ENCODE data around the gene SYTL3.

DNA sequence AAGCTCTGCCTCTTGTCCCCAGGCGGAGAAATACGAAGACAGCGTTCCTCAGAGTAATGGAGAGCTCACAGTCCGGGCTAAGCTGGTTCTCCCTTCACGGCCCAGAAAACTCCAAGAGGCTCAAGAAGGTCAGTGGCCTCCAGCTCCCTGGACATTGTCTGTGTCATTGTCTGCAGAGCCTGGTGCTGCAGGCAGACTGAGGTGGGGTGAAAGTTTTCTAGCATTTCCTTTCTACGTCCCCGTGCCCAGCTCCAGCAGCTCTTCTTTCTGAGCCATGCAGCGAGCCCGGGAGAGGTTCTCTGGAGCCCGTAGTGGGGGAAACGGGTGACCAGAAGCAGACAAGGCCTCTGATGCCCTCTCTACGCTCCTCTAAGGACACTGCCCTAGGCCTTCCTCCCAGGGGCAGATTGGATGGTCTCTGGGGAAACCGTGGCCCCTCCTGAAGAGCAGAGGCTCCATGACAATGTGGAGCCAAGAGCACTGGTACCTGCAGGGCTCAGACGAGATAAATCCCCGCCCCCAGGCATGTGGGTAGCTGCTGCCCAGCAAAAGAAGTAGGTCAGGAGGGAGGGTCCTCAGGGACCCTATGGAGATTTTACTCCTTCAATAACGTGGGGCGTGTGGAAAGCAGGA, 110.9 kb downstream of the SYTL3 start:
- TF ChIP-seq, protein P1, sequence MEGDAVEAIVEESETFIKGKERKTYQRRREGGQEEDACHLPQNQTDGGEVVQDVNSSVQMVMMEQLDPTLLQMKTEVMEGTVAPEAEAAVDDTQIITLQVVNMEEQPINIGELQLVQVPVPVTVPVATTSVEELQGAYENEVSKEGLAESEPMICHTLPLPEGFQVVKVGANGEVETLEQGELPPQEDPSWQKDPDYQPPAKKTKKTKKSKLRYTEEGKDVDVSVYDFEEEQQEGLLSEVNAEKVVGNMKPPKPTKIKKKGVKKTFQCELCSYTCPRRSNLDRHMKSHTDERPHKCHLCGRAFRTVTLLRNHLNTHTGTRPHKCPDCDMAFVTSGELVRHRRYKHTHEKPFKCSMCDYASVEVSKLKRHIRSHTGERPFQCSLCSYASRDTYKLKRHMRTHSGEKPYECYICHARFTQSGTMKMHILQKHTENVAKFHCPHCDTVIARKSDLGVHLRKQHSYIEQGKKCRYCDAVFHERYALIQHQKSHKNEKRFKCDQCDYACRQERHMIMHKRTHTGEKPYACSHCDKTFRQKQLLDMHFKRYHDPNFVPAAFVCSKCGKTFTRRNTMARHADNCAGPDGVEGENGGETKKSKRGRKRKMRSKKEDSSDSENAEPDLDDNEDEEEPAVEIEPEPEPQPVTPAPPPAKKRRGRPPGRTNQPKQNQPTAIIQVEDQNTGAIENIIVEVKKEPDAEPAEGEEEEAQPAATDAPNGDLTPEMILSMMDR (IDR thresholded peaks at IDR 0.05): no peak
- TF ChIP-seq TAF1 (IDR thresholded peaks at IDR 0.05; ENCODE audit: borderline replicate concordance, low read depth, low read length) (no peak), POLR2AphosphoS5 (IDR thresholded peaks at IDR 0.05; ENCODE audit: low read depth, low read length) (no peak), YY1 (IDR thresholded peaks at IDR 0.05; ENCODE audit: low read depth) (no peak), RXRA (IDR thresholded peaks at IDR 0.05; ENCODE audit: borderline replicate concordance, low read depth) (no peak), GATA2 (CRISPR knock-in tag; IDR thresholded peaks at IDR 0.05) (no peak), SIN3A (IDR thresholded peaks at IDR 0.05; ENCODE audit: borderline replicate concordance, low read depth, low read length) (no peak)
